Hepatocyte (in vitro differentiated cells): Measurements from ENCODE around the gene TWIST2. TPM values are rescaled to one million over a fixed set of nuclear protein-coding genes. Genes with fewer than 3 reads are reported as not detected.

Experiments used
- DNase-seq: peaks from one replicate; pipeline ENCODE4 v3.0.0-alpha.2; 2016; ENCODE audit warnings: low spot score
- H2AFZ ChIP-seq: fragments of 200-600 bp; sonication (generic); 2 replicates; pipeline ENCODE4 v1.6.0; 2016; ENCODE audit warnings: antibody characterized with exemption, mild to moderate bottlenecking
- H3K27ac ChIP-seq: fragments of 200-600 bp; sonication (generic); 2 replicates; pipeline ENCODE4 v1.5.1; 2016; ENCODE audit warnings: mild to moderate bottlenecking
- H3K27me3 ChIP-seq: fragments of 200-600 bp; sonication (generic); 2 replicates; pipeline ENCODE4 v1.6.1; 2016
- H3K36me3 ChIP-seq: fragments of 200-600 bp; sonication (generic); replicated peaks from 2 replicates; pipeline ENCODE4 v1.5.1; 2016; ENCODE audit warnings: low read depth; ENCODE audit not compliant: insufficient read depth
- H3K4me1 ChIP-seq: fragments of 200-600 bp; sonication (generic); 2 replicates; pipeline ENCODE4 v1.5.1; 2016; ENCODE audit warnings: mild to moderate bottlenecking, moderate library complexity; ENCODE audit not compliant: insufficient read depth
- H3K4me2 ChIP-seq: fragments of 200-600 bp; sonication (generic); 2 replicates; pipeline ENCODE4 v1.6.0; 2016
- H3K4me3 ChIP-seq: fragments of 200-600 bp; sonication (generic); 2 replicates; pipeline ENCODE4 v1.5.1; 2016; ENCODE audit warnings: mild to moderate bottlenecking
- H3K79me2 ChIP-seq: fragments of 200-600 bp; sonication (generic); 2 replicates; pipeline ENCODE4 v1.6.0; 2017; ENCODE audit warnings: mild to moderate bottlenecking
- H3K9me2 ChIP-seq: fragments of 200-600 bp; sonication (generic); replicated peaks from 2 replicates; pipeline ENCODE4 v1.6.0; 2017; ENCODE audit warnings: mild to moderate bottlenecking; ENCODE audit not compliant: insufficient read depth
- H3K9me3 ChIP-seq: fragments of 200-600 bp; sonication (generic); 2 replicates; pipeline ENCODE4 v1.5.1; 2016; ENCODE audit warnings: low read depth, mild to moderate bottlenecking
- H4K20me1 ChIP-seq: fragments of 200-600 bp; sonication (generic); 2 replicates; pipeline ENCODE4 v1.6.0; 2016; ENCODE audit warnings: mild to moderate bottlenecking; ENCODE audit not compliant: insufficient read depth, poor library complexity, severe bottlenecking
- EZH2 ChIP-seq: fragments of 200-600 bp; sonication (generic); IDR thresholded peaks from 2 replicates; pipeline ENCODE4 v1.6.1; 2016; ENCODE audit warnings: antibody characterized with exemption, mild to moderate bottlenecking, borderline replicate concordance
- EZH2phosphoT487 ChIP-seq: fragments of 200-600 bp; sonication (generic); IDR thresholded peaks from one replicate; pipeline ENCODE4 v1.6.1; 2018; ENCODE audit warnings: antibody characterized with exemption, mild to moderate bottlenecking, low read depth, moderate library complexity; ENCODE audit not compliant: unreplicated experiment, severe bottlenecking
- whole genome bisulfite sequencing: methylation state at CpG from one replicate; pipeline ENCODE4 v1.1.6; 2016; ENCODE audit warnings: low lambda C conversion rate; ENCODE audit errors: missing lambda C conversion rate; 5-methylcytosine and 5-hydroxymethylcytosine counted together
- polyA plus RNA-seq: library from polyadenylated mRNA; unstranded; fragments of >200 nt; fragmentation: Nextera tagmentation; extraction: Ambion mirVana; gene quantifications from 2 replicates; pipeline ENCODE4 v1.2.1, GENCODE V29; 2016
- total RNA-seq: library from RNA; depleted of rRNA; stranded (reverse); fragments of >200 nt; gene quantifications from 2 replicates; pipeline ENCODE4 v1.2.3, GENCODE V29; 2014
- TF ChIP-seq, protein P1 (sequence below): fragments of 200-600 bp; sonication (generic); IDR thresholded peaks from 2 replicates; pipeline ENCODE4 v1.5.1; 2016; ENCODE audit warnings: antibody characterized with exemption, mild to moderate bottlenecking; ENCODE audit not compliant: poor library complexity

Gene TWIST2
- total and polyA plus RNA-seq, 2 experiments from 2014 or later: 13.5 to 19.7 TPM

DNA sequence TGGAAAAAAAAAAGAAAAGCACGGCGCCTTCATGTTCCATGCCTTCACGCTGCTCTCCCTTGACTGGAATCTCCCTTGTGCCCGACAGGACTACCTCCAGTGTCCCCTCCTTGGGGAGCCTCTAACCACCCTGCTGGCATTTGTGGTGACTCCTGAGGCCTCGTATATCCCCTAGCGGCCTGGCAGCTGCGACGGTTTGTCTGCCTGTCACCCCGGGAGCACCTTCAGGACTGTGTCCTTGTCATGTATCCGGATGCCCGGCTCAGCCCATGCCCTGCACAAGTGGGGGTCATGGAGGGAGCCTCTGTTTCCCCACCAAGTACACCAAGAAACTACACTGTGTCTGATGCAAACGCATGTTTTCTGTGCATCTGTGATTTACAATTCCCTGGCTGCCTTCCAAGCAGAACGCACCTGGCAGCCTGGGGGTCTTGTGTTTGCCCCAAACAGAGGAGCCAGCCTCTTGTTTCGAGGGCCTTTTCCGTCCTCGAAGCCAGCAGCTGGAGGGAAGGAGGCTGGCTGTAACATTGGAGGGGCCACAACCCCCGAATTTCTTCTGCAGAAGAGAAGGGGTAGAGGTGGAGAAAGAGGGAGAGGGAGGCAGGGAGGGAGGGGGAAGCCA, 18.9 kb downstream of the TWIST2 start:
- Histone ChIP-seq H3K4me3 (no peak overlapping the region), H3K27me3 (no peaks in the 10 kb centered on the region), H3K4me2 (no peak overlapping the region), H3K9me3 (no peaks in the 10 kb centered on the region), H3K4me1 (peaks cover 49% of the 10 kb centered on the region), H3K36me3 (no peaks in the 10 kb centered on the region), H4K20me1 (no peaks in the 10 kb centered on the region), H2AFZ (no peak overlapping the region), H3K79me2 (peaks cover 23% of the 10 kb centered on the region), H3K9me2 (no peaks in the 10 kb centered on the region), H3K27ac (peak overlapping the region; percentile 71)
- WGBS: 76% methylated on average over 17 of the region's 17 CpGs
- no peak for DNase-seq
- TF ChIP-seq EZH2: no peak
- TF ChIP-seq EZH2phosphoT487: no peak
- TF ChIP-seq, protein P1, sequence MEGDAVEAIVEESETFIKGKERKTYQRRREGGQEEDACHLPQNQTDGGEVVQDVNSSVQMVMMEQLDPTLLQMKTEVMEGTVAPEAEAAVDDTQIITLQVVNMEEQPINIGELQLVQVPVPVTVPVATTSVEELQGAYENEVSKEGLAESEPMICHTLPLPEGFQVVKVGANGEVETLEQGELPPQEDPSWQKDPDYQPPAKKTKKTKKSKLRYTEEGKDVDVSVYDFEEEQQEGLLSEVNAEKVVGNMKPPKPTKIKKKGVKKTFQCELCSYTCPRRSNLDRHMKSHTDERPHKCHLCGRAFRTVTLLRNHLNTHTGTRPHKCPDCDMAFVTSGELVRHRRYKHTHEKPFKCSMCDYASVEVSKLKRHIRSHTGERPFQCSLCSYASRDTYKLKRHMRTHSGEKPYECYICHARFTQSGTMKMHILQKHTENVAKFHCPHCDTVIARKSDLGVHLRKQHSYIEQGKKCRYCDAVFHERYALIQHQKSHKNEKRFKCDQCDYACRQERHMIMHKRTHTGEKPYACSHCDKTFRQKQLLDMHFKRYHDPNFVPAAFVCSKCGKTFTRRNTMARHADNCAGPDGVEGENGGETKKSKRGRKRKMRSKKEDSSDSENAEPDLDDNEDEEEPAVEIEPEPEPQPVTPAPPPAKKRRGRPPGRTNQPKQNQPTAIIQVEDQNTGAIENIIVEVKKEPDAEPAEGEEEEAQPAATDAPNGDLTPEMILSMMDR: no peak

DNA sequence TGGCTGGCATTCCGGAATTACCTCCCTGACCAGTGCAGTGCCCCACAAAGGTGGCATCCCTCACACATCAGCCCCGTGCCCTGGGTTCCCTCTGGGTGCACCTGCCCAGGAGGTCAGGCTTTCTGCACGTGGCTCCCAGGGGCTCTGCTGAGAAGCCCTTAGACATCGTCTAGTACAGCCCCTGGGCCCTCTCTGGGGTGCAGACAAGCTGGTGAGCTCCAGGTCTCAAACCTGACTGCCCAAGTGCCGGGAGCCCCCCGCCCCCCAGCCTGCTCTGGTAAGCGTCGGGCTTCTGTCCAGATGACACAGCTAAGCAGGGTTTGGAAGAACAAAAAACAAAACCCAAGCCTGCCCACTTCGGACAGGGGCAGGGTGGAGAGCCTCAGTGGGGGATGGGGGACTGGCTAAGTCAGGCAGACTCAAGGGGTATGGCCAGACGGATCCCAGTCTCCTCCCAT, 20.2 kb downstream of the TWIST2 start:
- TF ChIP-seq, protein P1: no peak
- TF ChIP-seq EZH2 (no peak), EZH2phosphoT487 (no peak)
- H4K20me1 ChIP-seq: no peaks in the 10 kb centered on the region
- H3K4me3 ChIP-seq: no peak overlapping the region
- no peaks in the 10 kb centered on the region for H3K9me3 ChIP-seq
- H2AFZ ChIP-seq: no peak overlapping the region
- peaks cover 49% of the 10 kb centered on the region for H3K4me1 ChIP-seq
- no peaks in the 10 kb centered on the region for H3K36me3 ChIP-seq
- no peaks in the 10 kb centered on the region for H3K27me3 ChIP-seq
- 66% methylated on average over 10 of the region's 10 CpGs for WGBS
- H3K79me2 ChIP-seq: peaks cover 20% of the 10 kb centered on the region
- no peak overlapping the region for H3K4me2 ChIP-seq
- peak overlapping the region; percentile 6 for H3K27ac ChIP-seq
- H3K9me2 ChIP-seq: no peaks in the 10 kb centered on the region
- DNase-seq: no peak

DNA sequence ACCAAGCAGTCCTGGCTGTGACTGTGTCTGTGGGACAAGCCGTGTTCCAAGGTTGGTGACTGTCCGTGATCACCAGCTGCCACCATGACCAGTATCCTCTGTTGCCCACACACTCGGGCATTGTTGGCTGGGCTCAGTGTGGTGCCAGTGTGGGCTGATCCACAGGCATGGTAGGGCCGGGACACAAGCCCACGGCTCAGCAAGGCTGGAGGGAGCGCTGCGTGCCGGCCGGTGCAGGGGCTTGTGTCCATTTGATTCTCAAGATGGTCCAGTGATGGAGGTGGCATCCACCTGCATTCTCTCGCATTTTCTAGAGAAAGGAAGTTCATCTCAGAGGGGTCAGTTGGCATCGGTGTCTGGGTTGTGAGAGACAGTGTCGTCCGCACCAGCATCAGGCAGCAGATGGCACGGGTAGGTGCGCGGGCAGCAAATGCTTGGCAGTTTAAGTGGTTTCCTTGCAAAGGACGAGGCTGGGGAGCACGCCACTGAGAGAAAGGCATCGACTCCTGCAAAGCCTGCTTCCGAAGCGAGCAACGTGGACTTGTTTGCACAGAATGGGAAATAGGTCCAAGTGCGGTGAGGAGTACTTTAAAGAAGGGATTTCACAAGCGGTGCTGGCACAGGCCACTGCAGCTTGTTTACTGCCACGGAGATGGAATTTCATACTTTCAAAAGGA, 20.9 kb downstream of the TWIST2 start:
- no peaks in the 10 kb centered on the region for H3K9me3 ChIP-seq
- H4K20me1 ChIP-seq: no peaks in the 10 kb centered on the region
- H3K27ac ChIP-seq: peak overlapping the region; percentile 6
- no peak overlapping the region for H2AFZ ChIP-seq
- no peak for TF ChIP-seq EZH2phosphoT487
- no peak for TF ChIP-seq EZH2
- TF ChIP-seq, protein P1: no peak
- H3K79me2 ChIP-seq: peaks cover 20% of the 10 kb centered on the region
- H3K4me3 ChIP-seq: no peak overlapping the region
- no peaks in the 10 kb centered on the region for H3K27me3 ChIP-seq
- WGBS: 77% methylated on average over 25 of the region's 25 CpGs
- DNase-seq: no peak
- no peaks in the 10 kb centered on the region for H3K36me3 ChIP-seq
- H3K9me2 ChIP-seq: no peaks in the 10 kb centered on the region
- no peak overlapping the region for H3K4me2 ChIP-seq
- H3K4me1 ChIP-seq: peaks cover 42% of the 10 kb centered on the region
